Measurements from ENCODE around the gene LTBP1. TPM values are rescaled to one million over a fixed set of nuclear protein-coding genes. Genes with fewer than 3 reads are reported as not detected.

LTBP1 gene
- total and polyA plus RNA-seq, 2 experiments from 2014 or later: 35.6 to 68.9 TPM

- Histone ChIP-seq H3K4me1 (ENCODE audit: insufficient read depth) (peaks cover 4% of the 10 kb centered on the region), H3K9me3 (ENCODE audit: low read depth) (no peaks in the 10 kb centered on the region), H3K27me3 (no peaks in the 10 kb centered on the region), H3K4me2 (no peak overlapping the region), H4K20me1 (ENCODE audit: insufficient read depth, poor library complexity, severe bottlenecking) (no peaks in the 10 kb centered on the region), H3K36me3 (replicated peaks; ENCODE audit: insufficient read depth, low read depth) (no peaks in the 10 kb centered on the region), H3K27ac (no peak overlapping the region), H3K4me3 (no peak overlapping the region), H2AFZ (no peak overlapping the region), H3K9me2 (replicated peaks; ENCODE audit: insufficient read depth) (no peaks in the 10 kb centered on the region), H3K79me2 (peaks cover 2% of the 10 kb centered on the region)
- 85% methylated on average over 6 of the region's 6 CpGs for WGBS (ENCODE audit: low lambda C conversion rate, missing lambda C conversion rate)
- TF ChIP-seq EZH2 (IDR thresholded peaks at IDR 0.05; ENCODE audit: borderline replicate concordance): no peak
- TF ChIP-seq CTCF (IDR thresholded peaks at IDR 0.05; ENCODE audit: poor library complexity): no peak
- no peak for TF ChIP-seq EZH2phosphoT487 (IDR thresholded peaks at IDR 0.05; ENCODE audit: low read depth, severe bottlenecking, unreplicated experiment)
- DNase-seq (ENCODE audit: low spot score): no peak
Observed at GRCh38 chr2:32991091-32991845, 44.5 kb downstream of the LTBP1 start.

DNA sequence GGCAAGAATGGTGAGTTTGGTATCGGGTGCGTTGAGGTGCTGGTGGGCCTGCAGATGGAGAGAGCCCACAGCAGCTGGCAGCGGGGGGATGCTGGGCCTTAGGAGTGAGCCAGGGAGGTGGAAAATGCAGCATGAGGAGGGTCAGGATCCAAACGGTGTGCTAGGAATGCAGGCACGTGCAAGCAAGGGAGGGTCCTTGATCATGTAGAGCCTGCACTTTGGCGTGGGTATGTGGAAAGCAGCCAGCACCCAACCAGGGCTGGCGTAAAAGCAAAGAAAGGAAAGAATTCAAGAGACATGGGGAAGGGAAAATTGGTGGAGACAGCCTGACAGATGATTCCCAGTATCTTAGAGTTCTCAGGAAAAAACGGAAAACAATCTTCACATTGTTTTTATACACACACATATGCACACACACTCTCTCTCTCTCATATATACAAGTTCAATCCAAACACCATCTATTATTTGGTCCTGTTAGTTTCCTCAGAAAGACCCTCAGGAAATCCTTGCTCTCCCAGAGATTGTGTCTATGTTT is 46.3 kb downstream of the LTBP1 start:
- no peaks in the 10 kb centered on the region for H4K20me1 ChIP-seq (ENCODE audit: insufficient read depth, poor library complexity, severe bottlenecking)
- TF ChIP-seq EZH2 (IDR thresholded peaks at IDR 0.05; ENCODE audit: borderline replicate concordance) (no peak), CTCF (IDR thresholded peaks at IDR 0.05; ENCODE audit: poor library complexity) (no peak), EZH2phosphoT487 (IDR thresholded peaks at IDR 0.05; ENCODE audit: low read depth, severe bottlenecking, unreplicated experiment) (no peak)
- H3K79me2 ChIP-seq: peaks cover 2% of the 10 kb centered on the region
- 74% methylated on average over 8 of the region's 8 CpGs for WGBS (ENCODE audit: low lambda C conversion rate, missing lambda C conversion rate)
- H3K9me2 ChIP-seq (replicated peaks; ENCODE audit: insufficient read depth): no peaks in the 10 kb centered on the region
- no peak overlapping the region for H2AFZ ChIP-seq
- no peak overlapping the region for H3K4me2 ChIP-seq
- no peak overlapping the region for H3K4me3 ChIP-seq
- H3K27ac ChIP-seq: peak overlapping the region; percentile 53
- DNase-seq (ENCODE audit: low spot score): peak; percentile 15
- H3K9me3 ChIP-seq (ENCODE audit: low read depth): no peaks in the 10 kb centered on the region
- H3K36me3 ChIP-seq (replicated peaks; ENCODE audit: insufficient read depth, low read depth): no peaks in the 10 kb centered on the region
- H3K4me1 ChIP-seq (ENCODE audit: insufficient read depth): peaks cover 4% of the 10 kb centered on the region
- no peaks in the 10 kb centered on the region for H3K27me3 ChIP-seq

DNA sequence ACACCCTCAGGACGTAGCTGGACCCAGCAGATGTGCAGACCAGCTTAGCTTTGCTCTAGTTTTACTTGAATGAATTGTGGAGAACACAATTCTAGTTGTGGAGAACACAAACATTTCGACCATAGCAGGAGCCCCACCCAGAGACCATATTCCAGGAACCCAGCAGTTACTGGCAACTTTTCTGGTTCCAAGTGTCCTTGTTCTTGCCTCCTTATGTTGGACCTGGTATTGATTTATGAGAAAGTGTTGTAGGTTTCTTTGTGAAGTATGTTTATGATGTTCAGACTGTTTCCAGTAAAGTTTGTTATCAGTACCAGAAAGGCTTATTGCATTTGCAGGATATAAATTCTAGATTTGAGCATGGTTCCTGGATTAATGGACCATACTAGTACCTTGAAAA is 51.0 kb downstream of the LTBP1 start:
- H3K4me1 ChIP-seq (ENCODE audit: insufficient read depth): peaks cover 2% of the 10 kb centered on the region
- H3K79me2 ChIP-seq: peaks cover 6% of the 10 kb centered on the region
- 88% methylated on average over 2 of the region's 2 CpGs for WGBS (ENCODE audit: low lambda C conversion rate, missing lambda C conversion rate)

More for the DNA sequence above, 51.0 kb downstream of the LTBP1 start:
- no peaks in the 10 kb centered on the region for H4K20me1 ChIP-seq (ENCODE audit: insufficient read depth, poor library complexity, severe bottlenecking)
- no peaks in the 10 kb centered on the region for H3K27me3 ChIP-seq
- H3K9me3 ChIP-seq (ENCODE audit: low read depth): no peaks in the 10 kb centered on the region
- no peak for DNase-seq (ENCODE audit: low spot score)
- no peak overlapping the region for H2AFZ ChIP-seq
- no peak for TF ChIP-seq CTCF (IDR thresholded peaks at IDR 0.05; ENCODE audit: poor library complexity)
- no peak for TF ChIP-seq EZH2 (IDR thresholded peaks at IDR 0.05; ENCODE audit: borderline replicate concordance)
- no peak for TF ChIP-seq EZH2phosphoT487 (IDR thresholded peaks at IDR 0.05; ENCODE audit: low read depth, severe bottlenecking, unreplicated experiment)
- H3K9me2 ChIP-seq (replicated peaks; ENCODE audit: insufficient read depth): no peaks in the 10 kb centered on the region
- H3K36me3 ChIP-seq (replicated peaks; ENCODE audit: insufficient read depth, low read depth): no peaks in the 10 kb centered on the region
- no peak overlapping the region for H3K4me3 ChIP-seq
- no peak overlapping the region for H3K4me2 ChIP-seq
- no peak overlapping the region for H3K27ac ChIP-seq

Measured in hepatocyte (in vitro differentiated cells).